SU-DHL-6 (cell line): Measurements from ENCODE around the gene ERCC3.
"Not testable (repeated sequence)": the region's sequence is repeated elsewhere in the genome, so short reads cannot be mapped to it uniquely, and the experiment has no call there.

Experiments
- H2AFZ ChIP-seq: fragments of 200-600 bp; sonication (generic); 2 replicates; pipeline ENCODE4 v1.6.1; 2014; ENCODE audit warnings: low read depth, mild to moderate bottlenecking, moderate library complexity, mixed read lengths, antibody characterized with exemption, low read length; ENCODE audit not compliant: severe bottlenecking
- H3F3A ChIP-seq: fragments of 200-600 bp; shearing (Covaris generic); 2 replicates; pipeline ENCODE4 v1.6.0; 2016; ENCODE audit warnings: antibody characterized with exemption, mild to moderate bottlenecking; ENCODE audit not compliant: insufficient read depth
- H3K27ac ChIP-seq: fragments of 200-600 bp; sonication (generic); 2 replicates; pipeline ENCODE4 v1.5.1; 2016; ENCODE audit warnings: low read depth, mild to moderate bottlenecking, low read length, moderate library complexity, mixed read lengths
- H3K27me3 ChIP-seq: fragments of 200-600 bp; sonication (generic), shearing (Covaris generic); 2 replicates; pipeline ENCODE4 v1.6.0; 2014; ENCODE audit warnings: mild to moderate bottlenecking, low read length
- H3K36me3 ChIP-seq: fragments of 200-600 bp; sonication (generic); 2 replicates; pipeline ENCODE4 v1.6.1; 2014; ENCODE audit warnings: mild to moderate bottlenecking, low read length, mixed read lengths
- H3K4me2 ChIP-seq: fragments of 300-600, 200-600 bp; shearing (Covaris generic), sonication (generic); 2 replicates; pipeline ENCODE4 v1.6.0; 2014; ENCODE audit warnings: low read length, low read depth, mild to moderate bottlenecking; ENCODE audit not compliant: poor library complexity, severe bottlenecking
- H3K4me3 ChIP-seq: fragments of 200-600 bp; sonication (generic); 2 replicates; pipeline ENCODE4 v1.5.1; 2014; ENCODE audit warnings: antibody characterized with exemption, low read length, mild to moderate bottlenecking, mixed read lengths; ENCODE audit not compliant: insufficient read depth, poor library complexity, severe bottlenecking
- H3K79me2 ChIP-seq: fragments of 200-600 bp; sonication (generic); 2 replicates; pipeline ENCODE4 v1.6.1; 2014; ENCODE audit warnings: mild to moderate bottlenecking, low read length, moderate library complexity; ENCODE audit not compliant: insufficient read depth
- H3K9ac ChIP-seq: fragments of 200-600 bp; sonication (generic); 2 replicates; pipeline ENCODE4 v1.7.0; 2014; ENCODE audit warnings: mild to moderate bottlenecking, low read length
- H3K9me2 ChIP-seq: fragments of 200-600 bp; sonication (generic); replicated peaks from 2 replicates; pipeline ENCODE4 v1.6.1; 2014; ENCODE audit warnings: low read length; ENCODE audit not compliant: insufficient read depth
- H3K9me3 ChIP-seq: fragments of 200-600 bp; sonication (generic); 2 replicates; pipeline ENCODE4 v1.6.1; 2014; ENCODE audit warnings: low read length, mixed read lengths; ENCODE audit not compliant: insufficient read depth
- H4K20me1 ChIP-seq: fragments of 200-600 bp; sonication (generic); 2 replicates; pipeline ENCODE4 v1.6.1; 2014; ENCODE audit warnings: low read depth, mild to moderate bottlenecking, antibody characterized with exemption, low read length, moderate library complexity, mixed read lengths
- EZH2phosphoT487 ChIP-seq: fragments of 200-600 bp; sonication (generic), shearing (Covaris generic); conservative IDR thresholded peaks from 2 replicates; pipeline ENCODE4 v1.6.1; 2018; ENCODE audit warnings: mild to moderate bottlenecking, antibody characterized with exemption, low read length, moderate library complexity, mixed read lengths
- TF ChIP-seq, protein P1 (sequence below): fragments of 200-600 bp; sonication (generic); IDR thresholded peaks from one replicate; pipeline ENCODE4 v1.5.1; 2017; ENCODE audit warnings: antibody characterized with exemption, mild to moderate bottlenecking, low read length, moderate library complexity; ENCODE audit not compliant: insufficient read depth, poor library complexity, severe bottlenecking

Gene ERCC3

DNA sequence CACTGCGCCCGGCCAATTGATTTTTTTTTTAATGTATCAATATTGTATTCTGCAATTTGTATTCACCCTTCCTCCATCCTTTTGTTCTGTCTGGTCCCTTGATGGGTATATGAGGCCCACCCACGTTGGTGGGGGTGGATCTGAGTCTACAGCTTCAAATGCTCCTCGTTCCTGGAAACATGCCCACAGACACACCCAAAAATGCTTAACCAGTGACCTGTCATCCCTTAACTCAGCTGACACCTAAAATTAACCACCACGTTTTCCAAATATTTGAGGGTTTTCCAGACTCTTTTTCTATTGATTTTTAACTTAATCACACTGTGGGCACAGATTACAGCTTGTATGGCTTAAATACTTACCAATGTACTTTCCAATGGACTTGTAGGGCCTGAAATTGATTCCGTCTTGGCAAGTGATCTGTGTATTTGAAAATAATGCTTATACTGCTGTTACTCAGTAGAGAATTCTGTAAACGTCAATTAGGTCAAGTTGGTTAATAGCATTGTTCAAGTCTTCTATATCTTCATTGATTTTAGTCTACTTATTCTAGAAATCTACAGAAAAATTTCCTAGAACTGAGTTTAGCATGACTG lies 39.5 kb downstream of the ERCC3 start:
- H3K4me3 ChIP-seq: no peak overlapping the region
- no peaks in the 10 kb centered on the region for H3K36me3 ChIP-seq
- no peak overlapping the region for H3K4me2 ChIP-seq
- H3K27ac ChIP-seq: no peak overlapping the region
- no peaks in the 10 kb centered on the region for H3K27me3 ChIP-seq
- TF ChIP-seq EZH2phosphoT487: no peak
- TF ChIP-seq, protein P1, sequence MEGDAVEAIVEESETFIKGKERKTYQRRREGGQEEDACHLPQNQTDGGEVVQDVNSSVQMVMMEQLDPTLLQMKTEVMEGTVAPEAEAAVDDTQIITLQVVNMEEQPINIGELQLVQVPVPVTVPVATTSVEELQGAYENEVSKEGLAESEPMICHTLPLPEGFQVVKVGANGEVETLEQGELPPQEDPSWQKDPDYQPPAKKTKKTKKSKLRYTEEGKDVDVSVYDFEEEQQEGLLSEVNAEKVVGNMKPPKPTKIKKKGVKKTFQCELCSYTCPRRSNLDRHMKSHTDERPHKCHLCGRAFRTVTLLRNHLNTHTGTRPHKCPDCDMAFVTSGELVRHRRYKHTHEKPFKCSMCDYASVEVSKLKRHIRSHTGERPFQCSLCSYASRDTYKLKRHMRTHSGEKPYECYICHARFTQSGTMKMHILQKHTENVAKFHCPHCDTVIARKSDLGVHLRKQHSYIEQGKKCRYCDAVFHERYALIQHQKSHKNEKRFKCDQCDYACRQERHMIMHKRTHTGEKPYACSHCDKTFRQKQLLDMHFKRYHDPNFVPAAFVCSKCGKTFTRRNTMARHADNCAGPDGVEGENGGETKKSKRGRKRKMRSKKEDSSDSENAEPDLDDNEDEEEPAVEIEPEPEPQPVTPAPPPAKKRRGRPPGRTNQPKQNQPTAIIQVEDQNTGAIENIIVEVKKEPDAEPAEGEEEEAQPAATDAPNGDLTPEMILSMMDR: no peak
- H3K9ac ChIP-seq: no peak overlapping the region
- no peak overlapping the region for H2AFZ ChIP-seq
- H3F3A ChIP-seq: no peaks in the 10 kb centered on the region
- no peaks in the 10 kb centered on the region for H3K9me2 ChIP-seq
- H3K79me2 ChIP-seq: no peaks in the 10 kb centered on the region
- no peaks in the 10 kb centered on the region for H4K20me1 ChIP-seq
- H3K9me3 ChIP-seq: no peaks in the 10 kb centered on the region

DNA sequence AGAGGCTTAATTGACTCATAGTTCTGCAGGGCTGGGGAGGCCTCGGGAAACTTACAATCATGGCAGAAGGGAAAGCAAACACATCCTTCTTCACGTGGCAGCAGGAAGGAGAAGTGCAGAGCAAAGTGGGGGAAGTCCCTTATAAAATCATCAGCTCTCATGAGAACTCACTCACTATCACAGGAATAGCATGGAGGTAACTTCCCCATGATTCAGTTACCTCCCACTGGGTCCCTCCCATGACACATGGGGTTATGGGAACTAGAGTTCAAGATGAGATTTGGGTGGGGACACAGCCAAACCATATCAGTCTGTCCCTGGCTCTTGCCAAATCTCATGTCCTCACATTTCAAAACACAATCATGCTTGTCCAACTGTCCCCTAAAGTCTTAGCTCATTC lies 52.8 kb downstream of the ERCC3 start:
- H3K36me3 ChIP-seq, H3F3A ChIP-seq, H2AFZ ChIP-seq, H3K79me2 ChIP-seq, H3K27ac ChIP-seq, H3K4me2 ChIP-seq, H4K20me1 ChIP-seq, H3K9me2 ChIP-seq, H3K9me3 ChIP-seq, H3K9ac ChIP-seq, H3K27me3 ChIP-seq, H3K4me3 ChIP-seq: not testable (repeated sequence)

DNA sequence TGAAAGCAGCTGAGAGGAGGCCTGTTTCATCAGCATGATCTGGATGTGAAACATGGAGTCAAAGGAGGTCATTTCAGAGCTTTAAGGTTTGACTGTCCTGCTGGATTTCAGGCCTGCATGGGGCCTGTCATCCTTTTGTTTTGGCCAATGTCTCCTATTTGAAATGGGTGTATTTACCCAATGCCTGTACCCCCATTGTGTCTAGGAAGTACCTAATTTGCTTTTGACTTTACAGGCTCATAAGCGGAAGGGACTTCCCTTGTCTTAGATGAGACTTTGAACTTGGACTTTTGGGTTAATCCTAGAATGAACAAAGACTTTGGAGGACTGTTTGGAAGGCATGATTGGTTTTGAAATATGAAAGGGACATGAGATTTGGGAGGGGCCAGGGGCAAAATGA lies 54.5 kb downstream of the ERCC3 start:
- H3F3A ChIP-seq: no peaks in the 10 kb centered on the region
- H3K4me2 ChIP-seq: no peak overlapping the region

DNA sequence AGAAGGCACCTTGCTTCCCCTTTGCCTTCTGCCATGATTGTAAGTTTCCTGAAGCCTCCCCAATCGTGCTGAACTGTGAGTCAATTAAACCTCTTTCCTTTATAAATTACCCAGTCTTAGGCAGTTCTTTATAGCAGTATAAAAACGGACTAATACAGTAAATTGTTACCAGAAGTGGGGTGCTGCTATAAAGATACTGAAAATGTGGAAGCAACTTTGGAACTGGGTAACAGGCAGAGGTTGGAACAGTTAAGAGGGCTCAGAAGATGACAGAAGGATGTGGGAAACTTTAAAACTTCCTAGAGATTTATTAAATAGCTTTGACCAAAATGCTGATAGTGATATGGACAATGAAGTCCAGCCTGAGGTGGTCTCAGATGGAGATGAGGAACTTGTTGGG lies 56.2 kb downstream of the ERCC3 start:
- H3K27me3 ChIP-seq, H3K9me2 ChIP-seq, H4K20me1 ChIP-seq, H3K9ac ChIP-seq, H2AFZ ChIP-seq, H3K79me2 ChIP-seq, H3F3A ChIP-seq, H3K36me3 ChIP-seq, H3K4me3 ChIP-seq, H3K4me2 ChIP-seq, H3K27ac ChIP-seq, H3K9me3 ChIP-seq: not testable (repeated sequence)

More for the DNA sequence above, 54.5 kb downstream of the ERCC3 start:
- Histone ChIP-seq H3K36me3 (no peaks in the 10 kb centered on the region), H3K27ac (no peak overlapping the region), H3K79me2 (no peaks in the 10 kb centered on the region), H3K9me2 (no peaks in the 10 kb centered on the region), H3K27me3 (no peaks in the 10 kb centered on the region), H3K9me3 (0 out of 2 replicates have a peak, but pooled peaks cover 7% of the 10 kb centered on the region), H4K20me1 (no peaks in the 10 kb centered on the region), H2AFZ (no peak overlapping the region), H3K9ac (no peak overlapping the region), H3K4me3 (no peak overlapping the region)
- TF ChIP-seq, protein P1: no peak
- no peak for TF ChIP-seq EZH2phosphoT487
